HG02571 (cell line): ENCODE results near the gene CCNJ.
"Not testable (repeated sequence)": the region's sequence is repeated elsewhere in the genome, so short reads cannot be mapped to it uniquely, and the experiment has no call there.

Experiments used
- ATAC-seq: cut with Tn5 transposase; IDR thresholded peaks from one replicate; pipeline ENCODE4 v1.9.1; 2021; ENCODE audit warnings: mild to moderate bottlenecking, moderate library complexity; ENCODE audit not compliant: unreplicated experiment

CCNJ gene

DNA sequence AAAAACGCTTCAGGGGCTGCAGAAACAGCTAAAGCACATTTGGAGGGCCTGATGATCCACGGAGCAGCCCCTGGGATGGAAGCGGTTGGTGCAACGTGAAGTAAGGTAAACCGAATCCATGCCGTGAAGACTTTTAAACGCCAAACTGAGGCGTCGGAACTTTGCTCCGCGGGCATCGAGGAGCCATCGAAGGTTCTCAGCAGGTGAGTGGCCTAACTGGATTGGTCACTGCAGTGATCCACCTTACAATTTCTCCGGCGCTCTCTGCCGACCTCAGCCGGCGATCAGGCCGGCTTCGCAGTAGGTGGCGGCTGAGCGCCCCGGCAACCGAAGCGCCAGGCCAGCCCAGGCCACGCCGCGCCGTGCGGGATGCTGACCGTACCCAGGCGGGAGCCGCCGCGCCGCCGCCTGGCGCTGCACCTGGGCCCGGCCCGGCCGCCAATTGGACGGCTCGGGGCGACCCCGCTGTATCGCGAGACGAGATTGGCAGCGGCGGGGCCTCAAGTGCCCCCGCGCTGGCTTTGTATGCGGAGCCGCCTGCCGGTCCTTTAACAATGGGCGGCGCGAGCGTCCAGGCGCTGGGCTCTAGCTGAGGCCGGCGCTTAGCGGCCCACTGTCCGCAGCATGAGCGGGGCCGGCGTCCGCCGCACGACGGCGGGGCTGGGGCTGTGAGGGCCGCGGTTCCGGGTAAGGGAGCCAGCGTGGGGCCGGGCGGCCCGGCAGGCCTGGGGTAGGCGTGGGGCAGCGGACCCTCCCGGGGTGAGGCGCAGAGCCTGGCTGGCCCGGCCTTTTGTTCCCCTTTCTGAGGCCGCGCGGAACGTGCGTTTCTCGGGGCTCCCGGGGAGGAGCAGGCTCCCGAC, at the start of gene CCNJ:
Gene CCNJ (plus strand): TSS at position 551 of the 860 bp plus-strand sequence. CDS start 811 bp downstream, outside the sequence.
- peak; percentile 79 for ATAC-seq

DNA sequence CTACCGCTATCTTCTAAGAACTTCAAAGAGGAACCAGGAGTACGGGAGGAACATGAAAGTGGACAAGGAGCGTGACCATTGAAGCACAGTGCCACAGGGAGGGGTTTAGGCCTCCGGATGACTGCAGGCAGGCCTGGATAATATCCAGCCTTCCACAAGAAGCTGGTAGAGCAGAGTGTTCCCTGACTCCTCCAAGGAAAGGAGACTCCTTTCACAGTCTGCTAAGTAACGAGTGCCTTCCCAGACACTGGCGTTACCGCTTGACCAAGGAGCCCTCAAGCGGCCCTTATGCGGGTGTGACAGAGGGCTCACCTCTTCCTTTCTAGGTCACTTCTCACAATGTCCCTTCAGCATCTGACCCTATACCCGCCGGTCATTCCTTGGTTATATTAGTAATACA, 49.0 kb upstream of the CCNJ start:
- not testable (repeated sequence) for ATAC-seq

DNA sequence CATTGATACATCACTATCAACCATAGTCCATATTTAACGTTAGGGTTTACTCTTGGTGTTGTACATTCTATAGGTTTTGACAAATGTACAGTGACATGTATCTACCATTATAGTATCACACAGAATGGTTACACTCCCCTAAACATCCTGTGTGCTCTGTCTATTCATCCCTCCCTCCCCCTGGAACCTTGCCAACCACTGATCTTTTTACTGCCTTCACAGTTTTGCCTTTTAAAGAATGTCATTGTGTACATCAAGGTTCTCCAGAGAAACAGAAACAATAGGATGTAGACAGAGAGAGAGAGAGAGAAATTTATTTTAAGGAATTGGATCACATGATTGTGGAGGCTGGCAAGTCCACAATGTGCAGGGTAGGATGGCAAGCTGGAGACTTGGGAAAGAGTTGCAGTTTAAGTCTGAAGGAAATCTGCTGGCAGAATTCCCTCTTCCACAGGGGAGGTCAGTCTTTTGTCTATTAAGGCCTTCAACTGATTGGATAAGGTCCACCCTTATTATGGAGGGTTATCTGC, 45.1 kb upstream of the CCNJ start:
- no peak for ATAC-seq

DNA sequence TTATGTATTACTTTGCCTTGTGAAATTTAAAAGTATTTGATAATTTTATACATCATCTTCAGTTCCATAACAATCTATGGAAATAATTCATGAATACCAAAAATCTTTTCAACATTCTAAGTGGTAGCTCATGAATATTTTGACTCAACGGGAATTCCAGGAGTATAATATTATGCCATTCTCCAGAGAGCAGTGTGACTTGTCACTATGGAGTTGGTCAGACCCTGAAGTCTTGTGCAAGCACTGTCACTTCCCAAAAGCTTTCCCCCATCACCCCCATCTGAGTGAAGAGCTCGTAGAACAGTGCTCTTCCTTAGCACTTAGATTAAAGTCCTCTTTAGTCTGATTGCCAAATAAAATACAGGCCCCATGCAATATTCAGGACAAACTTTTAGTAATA, 29.4 kb upstream of the CCNJ start:
- ATAC-seq: no peak

- ATAC-seq: no peak
Measured at GRCh38 chr10:96014473-96015102, 28.8 kb upstream of the CCNJ start.

GRCh38 chr10:96017191-96017687, 26.1 kb upstream of the CCNJ start:
- peak; percentile 54 for ATAC-seq

DNA sequence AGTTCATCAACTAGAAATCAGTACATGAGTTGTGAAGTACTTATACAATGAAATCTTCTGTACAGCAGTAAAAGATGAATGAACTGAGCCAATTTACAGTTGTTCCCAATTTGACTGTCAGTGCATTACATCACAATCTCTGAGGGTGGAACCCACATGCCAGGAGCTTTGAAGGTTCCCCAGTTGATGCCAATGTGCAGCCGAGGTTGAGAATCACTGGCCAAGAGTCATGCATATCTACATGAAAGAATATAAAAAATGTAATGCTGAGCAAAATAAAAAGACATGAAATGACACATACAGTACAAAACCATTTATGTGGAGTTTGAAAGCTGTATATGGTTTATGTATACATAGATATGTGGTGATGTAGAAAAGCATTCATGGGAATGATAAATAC, 22.1 kb upstream of the CCNJ start:
- no peak for ATAC-seq

DNA sequence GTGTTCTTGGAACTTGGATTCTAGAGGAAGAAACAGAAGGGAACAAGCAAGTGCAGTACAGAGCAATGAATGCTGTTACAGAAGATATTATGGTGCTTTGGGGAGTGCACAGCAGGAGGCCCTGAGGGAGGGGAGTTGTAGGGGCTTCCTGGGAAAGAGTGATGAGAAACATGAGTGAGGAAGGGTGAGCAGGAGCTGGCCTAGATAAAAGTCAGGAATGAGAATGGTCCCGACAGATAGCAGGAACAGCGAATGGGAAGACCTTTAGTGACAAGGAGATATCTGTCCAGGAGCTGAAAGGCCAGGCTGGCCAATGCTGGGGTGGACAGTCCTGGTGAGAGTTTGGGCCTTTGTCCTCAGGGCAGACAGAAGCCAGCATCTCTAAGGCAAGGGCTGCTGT, 20.6 kb upstream of the CCNJ start:
- no peak for ATAC-seq

DNA sequence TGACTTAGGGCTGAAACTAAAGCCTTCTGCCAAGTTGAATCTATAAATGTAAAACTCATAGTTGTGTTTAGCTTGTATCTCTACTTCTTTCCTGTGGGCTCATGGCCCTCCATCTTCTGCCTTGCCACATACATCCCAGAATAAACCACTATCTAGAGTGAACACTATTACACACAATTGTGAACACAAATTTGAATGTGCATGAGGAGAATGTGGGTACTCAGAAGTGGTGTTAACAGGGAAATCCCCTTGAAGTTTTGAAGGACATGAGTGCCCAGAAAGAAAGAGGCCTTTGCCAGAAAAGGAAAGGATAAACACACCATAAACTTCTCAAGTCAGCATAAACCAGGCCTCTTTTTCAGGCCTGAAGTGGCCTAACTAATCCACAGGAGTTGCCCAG, 20.2 kb upstream of the CCNJ start:
- no peak for ATAC-seq

- no peak for ATAC-seq
Measured at GRCh38 chr10:96025566-96025965, 17.8 kb upstream of the CCNJ start.

DNA sequence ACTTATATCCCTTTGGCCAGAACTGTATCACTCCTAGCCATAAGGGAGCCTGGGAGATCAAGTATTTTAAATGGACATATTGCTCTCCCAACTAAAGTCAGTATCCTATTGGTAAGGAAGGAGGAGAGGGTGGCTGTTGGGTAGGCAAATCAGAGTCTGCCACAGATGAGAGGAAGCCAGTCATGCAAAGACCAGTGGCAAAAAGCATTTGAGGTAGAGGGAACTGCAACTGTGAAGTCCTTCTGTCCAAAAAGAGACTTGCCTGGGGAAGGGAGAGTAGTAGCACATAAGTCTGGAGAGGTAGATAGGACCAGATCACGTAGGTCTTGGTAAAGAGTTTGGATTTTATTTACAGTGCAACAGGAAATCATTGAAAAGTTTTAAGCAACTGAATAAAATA, 8.8 kb upstream of the CCNJ start:
- ATAC-seq: no peak

DNA sequence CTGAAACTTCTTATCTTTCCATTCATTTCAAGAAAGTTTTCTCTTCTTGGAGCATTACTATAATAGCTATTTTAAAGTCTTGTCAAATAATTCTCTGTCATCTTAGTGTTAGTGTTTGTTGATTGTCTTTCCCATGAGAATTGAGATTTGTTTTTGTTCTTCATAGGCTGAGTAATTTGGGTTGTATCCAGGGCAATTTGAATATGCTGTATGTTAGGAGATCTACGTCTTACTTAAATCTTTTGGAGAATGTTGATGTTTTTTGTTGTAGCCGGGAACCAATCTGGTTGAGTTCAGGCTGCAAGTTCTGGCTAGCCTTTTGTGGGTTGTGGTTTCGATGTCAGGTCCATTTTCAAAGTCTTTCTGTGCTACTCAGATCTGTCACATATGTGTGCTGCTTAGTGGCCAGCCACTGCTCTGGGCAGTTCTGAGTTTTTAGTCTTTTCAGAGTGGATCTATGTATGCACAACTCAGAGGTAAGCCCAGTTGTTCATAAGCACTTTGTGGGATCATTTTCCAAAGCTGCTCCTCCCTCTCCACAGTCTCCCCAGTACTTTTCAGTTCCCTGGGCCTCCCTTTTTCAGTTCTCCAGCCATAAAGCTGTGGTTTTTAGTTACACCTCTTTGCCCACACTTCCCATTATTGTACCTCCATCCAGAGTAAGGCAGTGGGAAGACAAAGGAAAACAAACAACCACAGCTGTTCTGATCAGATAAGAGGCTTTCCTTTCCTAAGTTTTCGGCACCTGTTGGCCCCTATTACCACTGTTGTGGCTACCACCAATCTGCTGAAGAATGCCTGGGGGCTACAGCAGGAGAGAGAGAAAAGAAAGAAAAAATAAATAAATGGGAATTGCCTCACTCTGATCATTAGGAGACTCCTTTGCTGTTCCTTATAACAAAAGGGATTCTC, 4.7 kb upstream of the CCNJ start:
- ATAC-seq: no peak

GRCh38 chr10:96041146-96041545, 2.2 kb upstream of the CCNJ start:
- ATAC-seq: no peak

GRCh38 chr10:96043893-96044715, 721 bp downstream of the CCNJ start:
- ATAC-seq: peak; percentile 39

DNA sequence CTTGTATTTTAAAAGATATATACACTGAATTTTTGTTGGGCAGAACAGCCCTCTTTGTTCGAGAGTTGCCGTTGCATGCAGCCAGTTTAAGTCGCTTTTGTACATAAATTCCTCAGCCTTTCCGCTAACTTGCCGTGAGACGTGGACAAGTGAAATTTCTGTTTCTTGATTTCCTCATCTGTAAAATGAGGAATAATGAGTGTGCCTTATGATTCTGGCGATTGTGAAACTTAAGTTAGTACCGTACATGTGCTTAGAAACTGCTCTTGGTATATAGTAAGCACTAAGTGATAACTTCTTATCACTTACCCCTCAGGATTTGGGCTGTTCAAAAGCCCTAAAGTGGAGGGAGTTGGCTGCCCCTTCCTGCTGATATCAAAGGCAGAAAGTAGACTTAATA, 1.4 kb downstream of the CCNJ start:
- ATAC-seq: no peak

GRCh38 chr10:96046546-96046945, 3.2 kb downstream of the CCNJ start:
- no peak for ATAC-seq

DNA sequence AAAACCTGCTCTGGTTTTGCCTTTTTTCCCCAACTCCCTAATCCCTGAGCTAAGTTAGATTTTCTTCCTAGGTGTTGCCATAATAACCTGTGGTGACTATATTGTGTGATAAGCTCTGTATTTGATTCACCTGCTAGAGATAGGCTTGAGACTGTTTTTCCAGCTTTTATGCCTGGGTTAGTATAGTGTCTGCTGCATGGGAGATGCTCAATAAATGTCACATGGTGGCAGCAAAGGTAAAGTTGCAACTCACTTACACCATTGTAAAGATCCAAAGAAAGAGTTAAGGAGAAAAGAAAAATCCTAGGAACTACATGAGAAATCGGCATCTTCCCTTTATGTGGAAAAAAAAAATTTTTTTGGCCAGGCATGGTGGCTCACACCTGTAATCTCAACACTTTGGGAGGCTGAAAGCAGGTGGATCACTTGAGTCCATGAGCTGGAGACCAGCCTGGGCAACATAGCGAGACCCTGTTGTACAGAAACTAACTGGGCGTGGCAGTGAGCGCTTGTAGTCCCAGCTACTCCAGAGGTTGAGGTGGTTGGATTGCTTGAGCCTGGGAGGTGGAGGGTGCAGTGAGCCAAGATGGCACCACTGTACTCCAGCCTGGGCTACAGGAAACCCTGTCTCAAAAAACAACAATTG, 3.7 kb downstream of the CCNJ start:
- no peak for ATAC-seq

GRCh38 chr10:96047925-96048324, 4.5 kb downstream of the CCNJ start:
- not testable (repeated sequence) for ATAC-seq

DNA sequence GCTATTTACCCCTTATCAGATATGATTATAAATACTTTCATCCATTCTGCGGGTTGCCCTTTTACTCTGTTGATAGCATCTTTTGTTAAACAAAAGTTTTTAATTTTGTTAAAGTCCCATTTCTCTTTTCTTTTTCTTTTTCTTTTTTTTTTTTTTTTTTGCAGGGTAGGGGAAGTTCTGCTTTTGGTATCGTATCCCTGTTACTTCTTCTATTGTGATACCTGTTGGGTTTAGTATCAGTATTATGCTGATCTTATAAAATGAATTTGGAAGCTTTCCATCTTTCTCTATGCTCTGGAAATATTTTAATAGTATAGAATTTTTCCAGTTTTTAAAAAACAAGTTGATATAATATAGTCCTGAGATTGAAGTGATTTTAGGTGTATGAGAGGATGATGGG, 6.0 kb downstream of the CCNJ start:
- ATAC-seq: no peak

- ATAC-seq: no peak
Measured at GRCh38 chr10:96053985-96054384, 10.6 kb downstream of the CCNJ start.
